Measurements from ENCODE around the gene TBC1D22A. TPM values are rescaled to one million over a fixed set of nuclear protein-coding genes. Genes with fewer than 3 reads are reported as not detected.

Gene TBC1D22A
- total RNA-seq, 1 donor from 2014 or later = 14.3 TPM

DNA sequence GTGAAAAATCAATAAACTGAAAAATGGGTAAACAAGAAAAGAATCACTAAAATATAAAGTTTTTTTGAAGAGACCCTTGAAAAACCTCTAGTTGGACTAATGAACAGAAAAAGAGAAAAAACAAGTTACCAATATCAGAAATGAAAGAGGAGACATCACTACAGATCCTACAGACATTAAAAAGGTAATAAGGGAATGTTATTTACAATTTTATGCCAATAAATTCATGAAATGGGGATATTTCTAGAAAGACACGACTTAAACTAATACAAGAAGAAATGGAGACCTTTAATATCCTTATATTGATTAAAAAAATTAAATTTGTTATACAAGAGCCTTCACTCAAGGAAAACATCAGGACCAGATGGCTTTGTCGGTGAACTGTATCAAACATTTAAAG is 109.4 kb downstream of the TBC1D22A start:
- H3K9me3 Mint-ChIP-seq = peaks cover 16% of the 10 kb centered on the region
- no peaks in the 10 kb centered on the region for H3K27me3 Mint-ChIP-seq (ENCODE audit: low read depth)
- H3K4me1 Mint-ChIP-seq = no peaks in the 10 kb centered on the region
- TF ChIP-seq, protein P1, sequence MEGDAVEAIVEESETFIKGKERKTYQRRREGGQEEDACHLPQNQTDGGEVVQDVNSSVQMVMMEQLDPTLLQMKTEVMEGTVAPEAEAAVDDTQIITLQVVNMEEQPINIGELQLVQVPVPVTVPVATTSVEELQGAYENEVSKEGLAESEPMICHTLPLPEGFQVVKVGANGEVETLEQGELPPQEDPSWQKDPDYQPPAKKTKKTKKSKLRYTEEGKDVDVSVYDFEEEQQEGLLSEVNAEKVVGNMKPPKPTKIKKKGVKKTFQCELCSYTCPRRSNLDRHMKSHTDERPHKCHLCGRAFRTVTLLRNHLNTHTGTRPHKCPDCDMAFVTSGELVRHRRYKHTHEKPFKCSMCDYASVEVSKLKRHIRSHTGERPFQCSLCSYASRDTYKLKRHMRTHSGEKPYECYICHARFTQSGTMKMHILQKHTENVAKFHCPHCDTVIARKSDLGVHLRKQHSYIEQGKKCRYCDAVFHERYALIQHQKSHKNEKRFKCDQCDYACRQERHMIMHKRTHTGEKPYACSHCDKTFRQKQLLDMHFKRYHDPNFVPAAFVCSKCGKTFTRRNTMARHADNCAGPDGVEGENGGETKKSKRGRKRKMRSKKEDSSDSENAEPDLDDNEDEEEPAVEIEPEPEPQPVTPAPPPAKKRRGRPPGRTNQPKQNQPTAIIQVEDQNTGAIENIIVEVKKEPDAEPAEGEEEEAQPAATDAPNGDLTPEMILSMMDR (conservative IDR thresholded peaks at IDR 0.05) = no peak
- H3K4me3 Mint-ChIP-seq = no peak overlapping the region
- DNase-seq (ENCODE audit: low read depth, low spot score) = no peak
- H3K36me3 Mint-ChIP-seq (ENCODE audit: low read depth) = peaks cover 42% of the 10 kb centered on the region
- no peak overlapping the region for H3K27ac Mint-ChIP-seq (ENCODE audit: unreplicated experiment)

DNA sequence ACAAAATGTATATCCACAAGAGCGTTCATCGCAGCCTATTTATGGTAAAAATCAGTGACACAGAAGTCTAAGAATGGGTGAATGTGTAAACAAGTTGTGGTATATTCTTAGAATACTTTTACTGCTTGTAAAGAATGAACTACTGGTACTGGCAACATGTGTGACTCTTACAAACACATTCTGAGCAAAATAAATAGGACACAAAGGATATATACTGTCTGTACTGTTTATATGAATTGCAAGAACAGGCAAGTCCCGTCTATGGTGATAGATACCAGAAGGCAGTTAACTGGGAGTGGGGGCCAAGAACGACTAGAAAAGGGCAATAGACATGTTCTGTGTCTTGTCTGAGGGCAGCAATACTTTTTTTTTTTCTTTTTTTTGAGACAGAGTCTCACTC is 112.6 kb downstream of the TBC1D22A start:
- no peak for DNase-seq (ENCODE audit: low read depth, low spot score)
- TF ChIP-seq, protein P1 (conservative IDR thresholded peaks at IDR 0.05) = no peak
- Mint-ChIP-seq H3K36me3 (ENCODE audit: low read depth) (peaks cover 32% of the 10 kb centered on the region), H3K4me1 (peaks cover 3% of the 10 kb centered on the region), H3K27ac (ENCODE audit: unreplicated experiment) (no peak overlapping the region), H3K4me3 (no peak overlapping the region), H3K27me3 (ENCODE audit: low read depth) (no peaks in the 10 kb centered on the region), H3K9me3 (peaks cover 16% of the 10 kb centered on the region)

DNA sequence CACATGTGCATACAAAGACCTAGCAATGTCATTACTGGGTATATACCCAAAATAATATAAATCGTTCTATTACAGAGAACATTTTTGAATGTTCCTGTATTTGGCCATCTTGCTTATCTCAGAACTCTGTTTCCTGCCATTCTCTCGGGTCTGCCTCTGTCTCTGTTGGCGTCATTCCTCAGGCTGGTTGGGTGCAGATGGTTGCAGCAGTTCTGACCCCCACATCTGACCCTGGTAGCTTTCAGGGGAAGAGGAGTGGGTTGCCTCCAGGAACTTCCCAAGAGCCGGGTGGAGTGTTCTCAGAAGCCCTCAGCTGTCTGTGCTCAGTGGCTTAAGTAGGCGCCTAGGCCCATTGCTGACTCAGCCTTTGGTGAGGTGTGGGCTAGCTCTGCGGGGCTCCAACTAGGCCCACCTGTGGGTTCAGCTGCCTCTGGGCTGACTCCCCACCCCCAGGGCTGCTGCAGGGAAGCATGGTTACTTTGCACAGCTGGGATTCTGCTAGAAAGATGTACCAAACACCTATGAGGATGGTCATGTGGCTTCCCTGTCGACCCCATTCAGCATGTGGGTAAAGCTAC is 114.0 kb downstream of the TBC1D22A start:
- no peaks in the 10 kb centered on the region for H3K27me3 Mint-ChIP-seq (ENCODE audit: low read depth)
- peaks cover 3% of the 10 kb centered on the region for H3K4me1 Mint-ChIP-seq
- DNase-seq (ENCODE audit: low read depth, low spot score) = no peak
- peak overlapping the region; percentile 17 for H3K27ac Mint-ChIP-seq (ENCODE audit: unreplicated experiment)
- H3K36me3 Mint-ChIP-seq (ENCODE audit: low read depth) = peaks cover 21% of the 10 kb centered on the region
- no peak overlapping the region for H3K4me3 Mint-ChIP-seq
- peaks cover 10% of the 10 kb centered on the region for H3K9me3 Mint-ChIP-seq
- TF ChIP-seq, protein P1 (conservative IDR thresholded peaks at IDR 0.05) = no peak

DNA sequence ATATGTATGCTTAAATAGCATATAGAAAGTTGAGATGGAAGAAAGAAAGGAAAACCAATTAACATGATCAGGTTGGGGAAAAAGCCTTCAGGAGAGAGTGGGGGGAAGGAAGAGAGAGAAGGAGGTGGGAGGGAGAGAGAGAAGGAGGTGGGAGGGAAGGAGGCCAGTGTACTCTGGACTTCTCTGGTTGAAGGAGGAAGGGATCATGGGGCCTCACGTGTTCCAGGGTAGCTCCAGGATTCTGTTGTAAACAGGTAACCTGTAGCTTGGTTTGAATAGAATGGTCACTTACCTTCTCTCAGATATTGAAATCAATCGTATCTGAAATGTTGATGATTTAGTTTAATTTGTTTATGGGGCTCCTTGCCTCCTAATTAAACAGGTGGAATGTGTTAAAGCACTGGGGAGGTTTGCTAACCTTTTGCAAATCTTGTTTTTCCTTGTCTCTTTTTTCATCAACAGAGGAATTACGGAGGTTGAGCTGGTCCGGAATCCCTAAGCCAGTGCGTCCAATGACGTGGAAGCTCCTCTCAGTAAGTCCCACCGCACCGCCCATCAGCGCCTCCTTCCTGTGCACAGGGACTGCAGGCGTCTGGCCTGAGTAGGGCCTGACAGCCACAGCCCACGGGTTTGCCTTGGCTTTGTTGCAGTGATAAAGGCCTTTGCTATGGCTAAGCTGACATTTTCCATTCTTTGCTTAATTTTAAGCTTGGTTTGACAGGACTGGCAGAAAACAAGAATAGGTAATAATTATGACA is 115.9 kb downstream of the TBC1D22A start:
- Mint-ChIP-seq H3K27ac (ENCODE audit: unreplicated experiment) (no peak overlapping the region), H3K27me3 (ENCODE audit: low read depth) (no peaks in the 10 kb centered on the region), H3K4me1 (peaks cover 9% of the 10 kb centered on the region), H3K36me3 (ENCODE audit: low read depth) (peaks cover 9% of the 10 kb centered on the region), H3K9me3 (no peaks in the 10 kb centered on the region), H3K4me3 (no peak overlapping the region)
- TF ChIP-seq, protein P1 (conservative IDR thresholded peaks at IDR 0.05) = no peak
- DNase-seq (ENCODE audit: low read depth, low spot score) = no peak

DNA sequence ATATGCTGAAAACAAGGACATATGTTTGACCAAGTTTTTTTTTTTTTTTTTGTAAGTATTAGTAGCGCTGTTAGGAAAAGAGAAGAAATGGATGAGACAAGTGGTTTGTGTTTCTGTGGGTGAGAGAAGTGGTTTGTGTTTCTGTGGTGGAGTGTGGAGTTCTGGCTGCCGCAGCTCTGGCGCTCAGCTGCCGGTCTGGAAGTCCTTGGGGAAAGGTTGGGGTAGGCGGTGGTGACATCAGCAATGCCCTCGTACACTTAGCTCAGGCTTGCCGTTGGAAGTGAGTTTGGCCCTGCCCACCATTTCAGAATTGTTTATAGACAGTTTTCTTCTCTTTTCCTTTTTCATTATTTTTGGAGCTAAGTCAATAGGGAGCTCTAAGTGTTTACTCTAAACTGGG is 116.6 kb downstream of the TBC1D22A start:
- DNase-seq (ENCODE audit: low read depth, low spot score) = no peak
- no peaks in the 10 kb centered on the region for H3K9me3 Mint-ChIP-seq
- TF ChIP-seq, protein P1 (conservative IDR thresholded peaks at IDR 0.05) = no peak
- H3K36me3 Mint-ChIP-seq (ENCODE audit: low read depth) = peaks cover 5% of the 10 kb centered on the region
- no peaks in the 10 kb centered on the region for H3K27me3 Mint-ChIP-seq (ENCODE audit: low read depth)
- peaks cover 9% of the 10 kb centered on the region for H3K4me1 Mint-ChIP-seq
- H3K4me3 Mint-ChIP-seq = no peak overlapping the region
- no peak overlapping the region for H3K27ac Mint-ChIP-seq (ENCODE audit: unreplicated experiment)

All from neural crest cell (in vitro differentiated cells).